Activated T-cell treated with anti-CD3 and anti-CD28 coated beads for 1 hour (primary cell): Measurements from ENCODE around the gene CFAP119.

Source experiments
- DNase-seq: peaks from one replicate; pipeline ENCODE4 v3.0.0-alpha.2; 2020; ENCODE audit warnings: low read depth

CFAP119 gene

GRCh38 chr16:30710971-30711370 is 50.9 kb downstream of the CFAP119 start:
- no peak for DNase-seq
